HL-60 (cell line): Measurements from ENCODE around the gene ABCC4.

Source experiments
- GABPA ChIP-seq: IDR thresholded peaks from 2 replicates; pipeline ENCODE4 v1.6.1; 2012; ENCODE audit warnings: low read depth
- POLR2AphosphoS5 ChIP-seq: IDR thresholded peaks from 2 replicates; pipeline ENCODE4 v1.6.1; 2012; ENCODE audit warnings: low read depth
- SPI1 ChIP-seq: IDR thresholded peaks from 2 replicates; pipeline ENCODE4 v1.6.1; 2012; ENCODE audit warnings: low read depth, mild to moderate bottlenecking, borderline replicate concordance
- TF ChIP-seq, protein P1 (sequence below): IDR thresholded peaks from one replicate; pipeline ENCODE4 v1.5.1; 2011; ENCODE audit warnings: low read length, control low read depth, inconsistent platforms; ENCODE audit not compliant: insufficient read depth
- TF ChIP-seq, protein P2 (sequence below): IDR thresholded peaks from 2 replicates; pipeline ENCODE4 v1.6.1; 2012; ENCODE audit warnings: low read depth; ENCODE audit not compliant: insufficient replicate concordance

DNA sequence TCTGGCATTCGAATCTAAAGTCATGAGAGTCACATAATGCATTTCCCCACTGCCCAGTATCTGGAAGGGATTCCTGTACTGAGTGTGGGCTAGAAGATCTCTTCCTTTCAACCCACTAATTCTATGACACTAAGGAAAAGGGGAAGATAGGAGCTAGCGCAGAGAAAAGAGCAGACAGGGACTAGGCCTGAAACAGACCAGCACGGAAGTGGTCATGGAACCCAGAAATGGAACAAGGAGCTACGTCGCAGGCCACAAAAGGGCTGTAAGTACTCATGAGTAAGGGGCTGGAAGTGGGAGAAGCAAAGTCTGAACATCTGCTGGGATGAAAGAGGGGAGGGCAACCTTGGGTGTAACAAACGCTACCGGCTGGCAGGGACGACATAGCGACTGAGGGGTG lies 8.6 kb downstream of the ABCC4 start:
- TF ChIP-seq, protein P1, sequence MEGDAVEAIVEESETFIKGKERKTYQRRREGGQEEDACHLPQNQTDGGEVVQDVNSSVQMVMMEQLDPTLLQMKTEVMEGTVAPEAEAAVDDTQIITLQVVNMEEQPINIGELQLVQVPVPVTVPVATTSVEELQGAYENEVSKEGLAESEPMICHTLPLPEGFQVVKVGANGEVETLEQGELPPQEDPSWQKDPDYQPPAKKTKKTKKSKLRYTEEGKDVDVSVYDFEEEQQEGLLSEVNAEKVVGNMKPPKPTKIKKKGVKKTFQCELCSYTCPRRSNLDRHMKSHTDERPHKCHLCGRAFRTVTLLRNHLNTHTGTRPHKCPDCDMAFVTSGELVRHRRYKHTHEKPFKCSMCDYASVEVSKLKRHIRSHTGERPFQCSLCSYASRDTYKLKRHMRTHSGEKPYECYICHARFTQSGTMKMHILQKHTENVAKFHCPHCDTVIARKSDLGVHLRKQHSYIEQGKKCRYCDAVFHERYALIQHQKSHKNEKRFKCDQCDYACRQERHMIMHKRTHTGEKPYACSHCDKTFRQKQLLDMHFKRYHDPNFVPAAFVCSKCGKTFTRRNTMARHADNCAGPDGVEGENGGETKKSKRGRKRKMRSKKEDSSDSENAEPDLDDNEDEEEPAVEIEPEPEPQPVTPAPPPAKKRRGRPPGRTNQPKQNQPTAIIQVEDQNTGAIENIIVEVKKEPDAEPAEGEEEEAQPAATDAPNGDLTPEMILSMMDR, result no peak
- TF ChIP-seq, protein P2, sequence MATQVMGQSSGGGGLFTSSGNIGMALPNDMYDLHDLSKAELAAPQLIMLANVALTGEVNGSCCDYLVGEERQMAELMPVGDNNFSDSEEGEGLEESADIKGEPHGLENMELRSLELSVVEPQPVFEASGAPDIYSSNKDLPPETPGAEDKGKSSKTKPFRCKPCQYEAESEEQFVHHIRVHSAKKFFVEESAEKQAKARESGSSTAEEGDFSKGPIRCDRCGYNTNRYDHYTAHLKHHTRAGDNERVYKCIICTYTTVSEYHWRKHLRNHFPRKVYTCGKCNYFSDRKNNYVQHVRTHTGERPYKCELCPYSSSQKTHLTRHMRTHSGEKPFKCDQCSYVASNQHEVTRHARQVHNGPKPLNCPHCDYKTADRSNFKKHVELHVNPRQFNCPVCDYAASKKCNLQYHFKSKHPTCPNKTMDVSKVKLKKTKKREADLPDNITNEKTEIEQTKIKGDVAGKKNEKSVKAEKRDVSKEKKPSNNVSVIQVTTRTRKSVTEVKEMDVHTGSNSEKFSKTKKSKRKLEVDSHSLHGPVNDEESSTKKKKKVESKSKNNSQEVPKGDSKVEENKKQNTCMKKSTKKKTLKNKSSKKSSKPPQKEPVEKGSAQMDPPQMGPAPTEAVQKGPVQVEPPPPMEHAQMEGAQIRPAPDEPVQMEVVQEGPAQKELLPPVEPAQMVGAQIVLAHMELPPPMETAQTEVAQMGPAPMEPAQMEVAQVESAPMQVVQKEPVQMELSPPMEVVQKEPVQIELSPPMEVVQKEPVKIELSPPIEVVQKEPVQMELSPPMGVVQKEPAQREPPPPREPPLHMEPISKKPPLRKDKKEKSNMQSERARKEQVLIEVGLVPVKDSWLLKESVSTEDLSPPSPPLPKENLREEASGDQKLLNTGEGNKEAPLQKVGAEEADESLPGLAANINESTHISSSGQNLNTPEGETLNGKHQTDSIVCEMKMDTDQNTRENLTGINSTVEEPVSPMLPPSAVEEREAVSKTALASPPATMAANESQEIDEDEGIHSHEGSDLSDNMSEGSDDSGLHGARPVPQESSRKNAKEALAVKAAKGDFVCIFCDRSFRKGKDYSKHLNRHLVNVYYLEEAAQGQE, result no peak
- TF ChIP-seq SPI1 (no peak), POLR2AphosphoS5 (no peak), GABPA (no peak)
